K562 (cell line): Measurements from ENCODE around the gene IQCN. TPM values are rescaled to one million over a fixed set of nuclear protein-coding genes. Genes with fewer than 3 reads are reported as not detected.
A peak's percentile ranks its signal among the peaks of the same experiment; 100 is the strongest.

Experiments used
- ARID2 ChIP-seq: fragments of 450-650 bp; IDR thresholded peaks from 2 replicates; pipeline ENCODE4 v1.6.1; 2017; ENCODE audit warnings: antibody characterized with exemption, mild to moderate bottlenecking
- ATF1 ChIP-seq, 2 experiments: fragments of 450-650 bp in 1 of 2; IDR thresholded peaks; 2 replicates each; pipeline ENCODE4 v1.6.1; 2016; ENCODE audit warnings: missing compliant biosample characterization in 1 of 2, missing genetic modification characterization in 1 of 2
- CBFA2T3 ChIP-seq: fragments of 450-650 bp; IDR thresholded peaks from 2 replicates; pipeline ENCODE4 v1.6.1; 2017
- ETV1 ChIP-seq: fragments of 450-650 bp; conservative IDR thresholded peaks from 2 replicates; pipeline ENCODE4 v1.6.1; 2016; ENCODE audit warnings: missing genetic modification characterization, control low read depth, low read depth, missing compliant biosample characterization
- FOXA3 ChIP-seq, 2 experiments: fragments of 450-650 bp in 1 of 2; sonication (generic) in 1 of 2; formaldehyde crosslinking; IDR thresholded peaks in 1 of 2; conservative IDR thresholded peaks in 1 of 2; 2 replicates each; pipeline versions ENCODE4 v1.4.0 to v1.8.0; 2020 to 2022; ENCODE audit warnings: mild to moderate bottlenecking in 2 of 2, missing genetic modification reagents in 1 of 2
- IFI16 ChIP-seq: fragments of 250-450 bp; sonication (Bioruptor Pico); IDR thresholded peaks from 2 replicates; pipeline ENCODE4 v2.1.2; 2022; ENCODE audit warnings: mild to moderate bottlenecking, inconsistent platforms
- ILF3 ChIP-seq: fragments of 450-650 bp; IDR thresholded peaks from 2 replicates; pipeline ENCODE4 v1.6.1; 2018; ENCODE audit warnings: antibody characterized with exemption, mild to moderate bottlenecking, moderate library complexity, borderline replicate concordance
- KLF13 ChIP-seq: fragments of 450-650 bp; IDR thresholded peaks from 2 replicates; pipeline ENCODE4 v1.6.1; 2016; ENCODE audit warnings: missing genetic modification characterization, low read depth, mild to moderate bottlenecking, missing compliant biosample characterization, moderate library complexity, borderline replicate concordance
- NFRKB ChIP-seq: fragments of 450-650 bp; IDR thresholded peaks from 2 replicates; pipeline ENCODE4 v1.6.1; 2016; ENCODE audit warnings: low read depth
- PHF8 ChIP-seq: fragments of 200-600 bp; sonication (generic); IDR thresholded peaks from 2 replicates; pipeline ENCODE4 v1.6.1; 2012; ENCODE audit warnings: mixed run types, mild to moderate bottlenecking, inconsistent platforms, low read length, moderate library complexity, borderline replicate concordance
- SMAD3 ChIP-seq: fragments of 450-650 bp; formaldehyde crosslinking; conservative IDR thresholded peaks from 2 replicates; pipeline ENCODE4 v1.4.0; 2020; ENCODE audit warnings: mild to moderate bottlenecking
- TCF3 ChIP-seq: sonication (generic); formaldehyde crosslinking; IDR thresholded peaks from 2 replicates; pipeline ENCODE4 v1.4.0; 2020; ENCODE audit warnings: mild to moderate bottlenecking, missing genetic modification reagents
- THRAP3 ChIP-seq: fragments of 450-650 bp; IDR thresholded peaks from 2 replicates; pipeline ENCODE4 v1.6.1; 2016; ENCODE audit warnings: mild to moderate bottlenecking, inconsistent platforms, borderline replicate concordance
- ZNF224 ChIP-seq: sonication (generic); formaldehyde crosslinking; IDR thresholded peaks from 2 replicates; pipeline ENCODE4 v1.8.0; 2022; ENCODE audit warnings: mild to moderate bottlenecking, missing genetic modification reagents
- ZZZ3 ChIP-seq: fragments of 450-650 bp; IDR thresholded peaks from 2 replicates; pipeline ENCODE4 v1.6.1; 2016; ENCODE audit warnings: antibody characterized with exemption, mild to moderate bottlenecking, moderate library complexity
- polyA plus RNA-seq, 8 experiments: library from polyadenylated mRNA; depleted of rRNA in 4 of 8; stranded (reverse) in 5 of 8; unstranded in 3 of 8; fragments of >200 nt; fragmentation: Nextera tagmentation in 2 of 8; fragmentation: Illumina TruSeq in 1 of 8; extraction: Ambion mirVana in 2 of 8; extraction: Trizol in 1 of 8; gene quantifications; 2 replicates each; pipeline versions ENCODE4 v1.2.1 to v1.2.3, GENCODE V29; 2011 to 2014; ENCODE audit warnings: inconsistent platforms in 1 of 8, missing spikeins in 1 of 8
- total RNA-seq, 7 experiments: library from RNA; depleted of rRNA in 6 of 7; stranded (reverse); fragments of >200 nt in 6 of 7; fragmentation: Illumina TruSeq in 2 of 7; extraction: Trizol in 2 of 7; gene quantifications; 2 replicates each; pipeline versions ENCODE4 v1.2.1 to v1.2.3, GENCODE V29; 2011 to 2021; ENCODE audit warnings: low replicate concordance in 1 of 7
- TF ChIP-seq, protein P1 (sequence below): fragments of 250-450 bp; sonication (Bioruptor Pico); IDR thresholded peaks from 2 replicates; pipeline ENCODE4 v1.4.0; 2020; ENCODE audit warnings: mild to moderate bottlenecking, moderate library complexity
- TF ChIP-seq, protein P2 (sequence below): fragments of 450-650 bp; IDR thresholded peaks from 2 replicates; pipeline ENCODE4 v1.6.1; 2016
- TF ChIP-seq, protein P3 (sequence below): fragments of 450-650 bp; formaldehyde crosslinking; IDR thresholded peaks from 2 replicates; pipeline ENCODE4 v1.4.0; 2022; ENCODE audit warnings: mild to moderate bottlenecking, moderate library complexity
- TF ChIP-seq, protein P4 (sequence below): sonication (generic); IDR thresholded peaks from 2 replicates; pipeline ENCODE4 v1.6.1; 2016
- TF ChIP-seq, protein P5 (sequence below): fragments of 450-650 bp; formaldehyde crosslinking; IDR thresholded peaks from 2 replicates; pipeline ENCODE4 v1.4.0; 2020; ENCODE audit warnings: mild to moderate bottlenecking, moderate library complexity

The IQCN gene
- total and polyA plus RNA-seq, 9 of the 15 experiments (the other 6 are each of a cell fraction or from before 2014, with no cell fraction given) = 0.01 to 0.07 (median 0.04) TPM; not detected in 3

DNA sequence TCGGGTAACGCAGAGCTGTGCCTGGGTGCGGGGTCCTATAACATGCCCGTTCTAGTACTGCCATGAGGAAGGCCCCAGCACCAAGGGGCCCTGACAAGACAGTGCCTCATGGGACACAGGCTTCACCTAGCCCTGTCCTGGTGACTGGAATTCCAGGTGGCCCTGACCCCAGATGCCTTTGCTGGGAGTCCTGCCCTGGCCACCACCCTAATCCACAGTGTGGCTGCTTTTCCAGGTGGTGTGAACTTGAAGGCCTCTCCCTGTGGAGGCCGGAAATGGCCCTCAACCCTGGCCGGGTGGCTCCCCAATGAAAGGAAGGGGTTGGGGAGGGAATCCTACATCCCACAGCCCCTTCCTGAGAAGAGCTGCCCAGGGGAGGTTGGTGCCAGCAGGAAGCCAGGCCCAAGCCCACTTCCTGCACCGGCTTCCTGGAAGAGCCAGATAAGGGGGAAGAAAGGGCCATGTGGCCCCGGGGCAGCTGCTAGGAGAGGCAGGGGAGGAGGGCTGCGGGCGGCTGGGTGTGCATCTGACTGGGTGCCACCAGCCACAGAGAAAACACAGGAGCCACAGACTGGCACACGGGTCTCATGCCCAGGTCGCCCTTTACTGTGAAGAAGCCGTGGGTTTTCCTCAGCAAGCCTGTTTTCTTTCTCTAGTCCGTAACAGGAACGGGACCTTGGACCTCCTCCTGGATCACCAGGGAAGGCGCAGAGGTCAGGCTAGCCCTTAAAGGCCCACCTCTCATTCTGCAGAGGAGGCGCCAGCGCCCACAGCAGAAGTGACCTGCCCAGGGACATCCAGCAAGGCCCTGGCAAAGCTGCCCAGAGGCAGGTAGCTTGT, 43.9 kb upstream of the IQCN start (continued):
- TF ChIP-seq FOXA3 (CRISPR knock-in tag; conservative IDR thresholded peaks at IDR 0.05 in 1 of 2, IDR thresholded peaks at IDR 0.05 in 1 of 2) = no peak
- TF ChIP-seq, protein P1, sequence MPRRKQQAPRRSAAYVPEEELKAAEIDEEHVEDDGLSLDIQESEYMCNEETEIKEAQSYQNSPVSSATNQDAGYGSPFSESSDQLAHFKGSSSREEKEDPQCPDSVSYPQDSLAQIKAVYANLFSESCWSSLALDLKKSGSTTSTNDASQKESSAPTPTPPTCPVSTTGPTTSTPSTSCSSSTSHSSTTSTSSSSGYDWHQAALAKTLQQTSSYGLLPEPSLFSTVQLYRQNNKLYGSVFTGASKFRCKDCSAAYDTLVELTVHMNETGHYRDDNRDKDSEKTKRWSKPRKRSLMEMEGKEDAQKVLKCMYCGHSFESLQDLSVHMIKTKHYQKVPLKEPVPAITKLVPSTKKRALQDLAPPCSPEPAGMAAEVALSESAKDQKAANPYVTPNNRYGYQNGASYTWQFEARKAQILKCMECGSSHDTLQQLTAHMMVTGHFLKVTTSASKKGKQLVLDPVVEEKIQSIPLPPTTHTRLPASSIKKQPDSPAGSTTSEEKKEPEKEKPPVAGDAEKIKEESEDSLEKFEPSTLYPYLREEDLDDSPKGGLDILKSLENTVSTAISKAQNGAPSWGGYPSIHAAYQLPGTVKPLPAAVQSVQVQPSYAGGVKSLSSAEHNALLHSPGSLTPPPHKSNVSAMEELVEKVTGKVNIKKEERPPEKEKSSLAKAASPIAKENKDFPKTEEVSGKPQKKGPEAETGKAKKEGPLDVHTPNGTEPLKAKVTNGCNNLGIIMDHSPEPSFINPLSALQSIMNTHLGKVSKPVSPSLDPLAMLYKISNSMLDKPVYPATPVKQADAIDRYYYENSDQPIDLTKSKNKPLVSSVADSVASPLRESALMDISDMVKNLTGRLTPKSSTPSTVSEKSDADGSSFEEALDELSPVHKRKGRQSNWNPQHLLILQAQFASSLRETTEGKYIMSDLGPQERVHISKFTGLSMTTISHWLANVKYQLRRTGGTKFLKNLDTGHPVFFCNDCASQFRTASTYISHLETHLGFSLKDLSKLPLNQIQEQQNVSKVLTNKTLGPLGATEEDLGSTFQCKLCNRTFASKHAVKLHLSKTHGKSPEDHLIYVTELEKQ (CRISPR knock-in tag) = no peak
- TF ChIP-seq ETV1 (tag) = peak; percentile 92
- TF ChIP-seq SMAD3 (CRISPR knock-in tag) = 0 out of 2 replicates have a peak, but pooled peaks have one; percentile 24
- TF ChIP-seq ARID2 = no peak
- TF ChIP-seq, protein P2, sequence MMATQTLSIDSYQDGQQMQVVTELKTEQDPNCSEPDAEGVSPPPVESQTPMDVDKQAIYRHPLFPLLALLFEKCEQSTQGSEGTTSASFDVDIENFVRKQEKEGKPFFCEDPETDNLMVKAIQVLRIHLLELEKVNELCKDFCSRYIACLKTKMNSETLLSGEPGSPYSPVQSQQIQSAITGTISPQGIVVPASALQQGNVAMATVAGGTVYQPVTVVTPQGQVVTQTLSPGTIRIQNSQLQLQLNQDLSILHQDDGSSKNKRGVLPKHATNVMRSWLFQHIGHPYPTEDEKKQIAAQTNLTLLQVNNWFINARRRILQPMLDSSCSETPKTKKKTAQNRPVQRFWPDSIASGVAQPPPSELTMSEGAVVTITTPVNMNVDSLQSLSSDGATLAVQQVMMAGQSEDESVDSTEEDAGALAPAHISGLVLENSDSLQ = no peak
- TF ChIP-seq TCF3 = peak; percentile 69
- TF ChIP-seq ATF1 (CRISPR knock-in tag; IDR thresholded peaks at IDR 0.05) = no peak
- 0 out of 2 replicates have a peak, but pooled peaks have one; percentile 11 for TF ChIP-seq ATF1 (tag; IDR thresholded peaks at IDR 0.05)
- TF ChIP-seq IFI16 (CRISPR knock-in tag) = no peak
- TF ChIP-seq ZNF224 (CRISPR knock-in tag) = no peak
- no peak for TF ChIP-seq PHF8
- no peak for TF ChIP-seq ZZZ3
- peak; percentile 76 for TF ChIP-seq CBFA2T3
- TF ChIP-seq THRAP3 = no peak
- no peak for TF ChIP-seq KLF13 (tag)
- TF ChIP-seq, protein P3, sequence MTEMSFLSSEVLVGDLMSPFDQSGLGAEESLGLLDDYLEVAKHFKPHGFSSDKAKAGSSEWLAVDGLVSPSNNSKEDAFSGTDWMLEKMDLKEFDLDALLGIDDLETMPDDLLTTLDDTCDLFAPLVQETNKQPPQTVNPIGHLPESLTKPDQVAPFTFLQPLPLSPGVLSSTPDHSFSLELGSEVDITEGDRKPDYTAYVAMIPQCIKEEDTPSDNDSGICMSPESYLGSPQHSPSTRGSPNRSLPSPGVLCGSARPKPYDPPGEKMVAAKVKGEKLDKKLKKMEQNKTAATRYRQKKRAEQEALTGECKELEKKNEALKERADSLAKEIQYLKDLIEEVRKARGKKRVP = no peak
- 0 out of 2 replicates have a peak, but pooled peaks have one; percentile 58 for TF ChIP-seq NFRKB
- TF ChIP-seq, protein P4, sequence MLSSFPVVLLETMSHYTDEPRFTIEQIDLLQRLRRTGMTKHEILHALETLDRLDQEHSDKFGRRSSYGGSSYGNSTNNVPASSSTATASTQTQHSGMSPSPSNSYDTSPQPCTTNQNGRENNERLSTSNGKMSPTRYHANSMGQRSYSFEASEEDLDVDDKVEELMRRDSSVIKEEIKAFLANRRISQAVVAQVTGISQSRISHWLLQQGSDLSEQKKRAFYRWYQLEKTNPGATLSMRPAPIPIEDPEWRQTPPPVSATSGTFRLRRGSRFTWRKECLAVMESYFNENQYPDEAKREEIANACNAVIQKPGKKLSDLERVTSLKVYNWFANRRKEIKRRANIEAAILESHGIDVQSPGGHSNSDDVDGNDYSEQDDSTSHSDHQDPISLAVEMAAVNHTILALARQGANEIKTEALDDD = no peak
- TF ChIP-seq ILF3 = no peak
- TF ChIP-seq, protein P5, sequence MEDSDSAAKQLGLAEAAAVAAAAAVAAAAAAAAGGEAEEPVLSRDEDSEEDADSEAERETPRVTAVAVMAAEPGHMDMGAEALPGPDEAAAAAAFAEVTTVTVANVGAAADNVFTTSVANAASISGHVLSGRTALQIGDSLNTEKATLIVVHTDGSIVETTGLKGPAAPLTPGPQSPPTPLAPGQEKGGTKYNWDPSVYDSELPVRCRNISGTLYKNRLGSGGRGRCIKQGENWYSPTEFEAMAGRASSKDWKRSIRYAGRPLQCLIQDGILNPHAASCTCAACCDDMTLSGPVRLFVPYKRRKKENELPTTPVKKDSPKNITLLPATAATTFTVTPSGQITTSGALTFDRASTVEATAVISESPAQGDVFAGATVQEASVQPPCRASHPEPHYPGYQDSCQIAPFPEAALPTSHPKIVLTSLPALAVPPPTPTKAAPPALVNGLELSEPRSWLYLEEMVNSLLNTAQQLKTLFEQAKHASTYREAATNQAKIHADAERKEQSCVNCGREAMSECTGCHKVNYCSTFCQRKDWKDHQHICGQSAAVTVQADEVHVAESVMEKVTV (CRISPR knock-in tag) = no peak
